ENCODE results near the gene CDX2. TPM values are rescaled to one million over a fixed set of nuclear protein-coding genes. Genes with fewer than 3 reads are reported as not detected.

CDX2 gene
- total and polyA plus RNA-seq, 8 donors, result 2.8 to 6.9 (median 4.8) TPM

DNA sequence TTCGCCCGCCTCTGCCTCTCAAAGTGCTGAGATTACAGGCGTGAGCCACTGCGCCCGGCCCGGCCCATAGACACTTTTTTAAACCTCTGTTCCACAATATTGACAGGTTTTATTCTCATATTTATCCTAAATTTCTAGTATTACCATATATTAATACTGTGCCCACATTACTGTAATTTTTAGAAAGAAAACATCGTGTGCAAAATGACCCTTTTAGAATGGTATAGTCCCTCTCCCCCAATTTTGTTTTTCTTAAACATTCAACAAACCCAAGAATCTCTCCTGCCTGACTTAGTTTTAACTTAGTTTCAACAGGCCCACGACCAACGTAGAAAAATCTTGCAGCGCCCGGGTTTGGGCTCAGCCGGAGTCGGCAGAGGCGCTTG lies 9.1 kb downstream of the CDX2 start:
- peaks cover 14 to 30% (median 27%) of the 10 kb centered on the region in 3 donors for H3K4me1 ChIP-seq
- H3K4me3 ChIP-seq, result peak overlapping the region in 3 of 4 donors; percentile 25 to 62 (median 48)
- no peaks in the 10 kb centered on the region for H3K27me3 ChIP-seq
- intact Hi-C loops (cut with DNase I), result loop anchor here in 1 of 3 donors (10.0 kb wide), 1 partner anchor 125 kb away; no protein-coding TSS in a partner anchor
- no peaks in the 10 kb centered on the region for H3K36me3 ChIP-seq
- H3K27ac ChIP-seq, result peak overlapping the region; percentile 72 to 91 (median 83)
- WGBS, 2 donors, result 20 to 28% methylated on average over 14 of the region's 14 CpGs
- H3K9me3 ChIP-seq, result no peaks in the 10 kb centered on the region
- FAIRE-seq (no peak), DNase-seq (no peak), ATAC-seq (no peak)
- TF ChIP-seq, protein P1, sequence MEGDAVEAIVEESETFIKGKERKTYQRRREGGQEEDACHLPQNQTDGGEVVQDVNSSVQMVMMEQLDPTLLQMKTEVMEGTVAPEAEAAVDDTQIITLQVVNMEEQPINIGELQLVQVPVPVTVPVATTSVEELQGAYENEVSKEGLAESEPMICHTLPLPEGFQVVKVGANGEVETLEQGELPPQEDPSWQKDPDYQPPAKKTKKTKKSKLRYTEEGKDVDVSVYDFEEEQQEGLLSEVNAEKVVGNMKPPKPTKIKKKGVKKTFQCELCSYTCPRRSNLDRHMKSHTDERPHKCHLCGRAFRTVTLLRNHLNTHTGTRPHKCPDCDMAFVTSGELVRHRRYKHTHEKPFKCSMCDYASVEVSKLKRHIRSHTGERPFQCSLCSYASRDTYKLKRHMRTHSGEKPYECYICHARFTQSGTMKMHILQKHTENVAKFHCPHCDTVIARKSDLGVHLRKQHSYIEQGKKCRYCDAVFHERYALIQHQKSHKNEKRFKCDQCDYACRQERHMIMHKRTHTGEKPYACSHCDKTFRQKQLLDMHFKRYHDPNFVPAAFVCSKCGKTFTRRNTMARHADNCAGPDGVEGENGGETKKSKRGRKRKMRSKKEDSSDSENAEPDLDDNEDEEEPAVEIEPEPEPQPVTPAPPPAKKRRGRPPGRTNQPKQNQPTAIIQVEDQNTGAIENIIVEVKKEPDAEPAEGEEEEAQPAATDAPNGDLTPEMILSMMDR (IDR thresholded peaks at IDR 0.05), result no peak

DNA sequence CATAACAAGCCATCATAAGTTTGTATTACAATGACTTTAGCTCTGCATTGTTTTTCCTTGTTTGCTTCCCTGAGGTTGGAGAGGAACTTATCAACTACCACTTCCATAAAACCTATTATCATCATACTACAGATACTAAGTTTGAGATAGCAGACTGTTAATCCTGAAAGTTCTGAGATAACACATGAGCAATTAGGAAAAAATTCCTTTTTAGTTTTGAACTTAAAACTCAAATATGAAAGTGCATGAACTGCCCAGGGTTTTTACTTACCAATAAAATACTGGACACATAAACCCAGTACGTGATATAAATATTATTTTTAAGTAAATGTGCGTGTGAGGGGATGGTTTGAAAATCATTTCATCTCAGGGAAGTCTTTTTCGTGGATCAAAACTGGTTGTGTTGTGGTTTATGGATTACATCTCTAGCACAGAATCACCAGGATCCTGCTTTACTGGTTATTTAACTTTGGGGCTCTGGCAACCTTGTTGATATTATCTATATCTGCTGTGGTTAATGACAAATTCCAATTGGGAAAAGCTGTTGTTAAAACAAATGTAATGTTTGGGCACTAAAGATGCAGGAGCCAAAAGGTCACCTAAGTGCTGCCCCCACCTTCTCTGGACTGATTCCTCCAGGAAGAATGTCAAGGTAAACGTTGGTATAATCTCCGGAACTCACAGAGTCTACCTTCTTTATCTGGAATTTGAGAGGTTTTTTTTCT lies 12.4 kb downstream of the CDX2 start:
- WGBS, 2 donors, result 20 to 24% methylated on average over 5 of the region's 5 CpGs
- Histone ChIP-seq H3K27me3 (no peaks in the 10 kb centered on the region), H3K36me3 (no peaks in the 10 kb centered on the region), H3K4me1 (peaks cover 19 to 34% (median 28%) of the 10 kb centered on the region in 3 donors), H3K9me3 (no peaks in the 10 kb centered on the region), H3K27ac (peak overlapping the region in 3 of 4 donors; percentile 10 to 98 (median 16)), H3K4me3 (no peak overlapping the region)
- TF ChIP-seq, protein P1 (IDR thresholded peaks at IDR 0.05), result no peak
- DNase-seq, result no peak
- no peak for ATAC-seq
- FAIRE-seq, result peak; percentile 34
- intact Hi-C loops (cut with DNase I), result loop anchor here in 1 of 3 donors (10.0 kb wide), 1 partner anchor 122 kb away; no protein-coding TSS in a partner anchor

DNA sequence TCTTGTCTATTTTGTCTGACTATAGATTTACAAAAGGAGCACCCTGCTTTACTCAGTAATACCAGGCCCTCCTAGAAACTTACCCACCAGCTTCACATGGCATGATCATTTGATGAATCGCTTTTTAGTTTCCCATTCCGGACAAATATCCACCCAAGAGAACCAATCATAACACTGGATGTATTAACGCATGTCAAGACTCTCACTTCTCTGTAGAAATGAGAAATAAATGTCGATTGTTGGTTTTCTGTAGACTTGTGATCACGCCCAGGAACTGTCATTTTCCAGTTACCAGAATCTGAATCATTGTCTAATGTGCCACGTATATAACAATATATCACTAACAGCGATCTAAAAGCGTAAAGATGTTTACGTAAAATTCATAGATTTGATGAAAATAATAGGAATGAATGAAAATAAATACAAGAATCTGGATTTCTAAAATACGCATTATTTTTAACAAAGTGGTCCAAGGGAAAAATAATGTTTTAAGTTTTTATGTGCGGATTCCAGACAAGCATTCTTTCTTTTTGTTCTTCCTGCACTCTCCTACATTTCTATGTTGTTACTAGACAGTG lies 14.0 kb downstream of the CDX2 start:
- TF ChIP-seq, protein P1 (IDR thresholded peaks at IDR 0.05), result no peak
- 68 to 72% methylated on average over 11 of the region's 11 CpGs for WGBS, 2 donors
- Histone ChIP-seq H3K27ac (peak overlapping the region; percentile 94 to 100 (median 98)), H3K4me3 (peak overlapping the region in 2 of 4 donors; percentile 54 to 62), H3K4me1 (peaks cover 18 to 31% (median 25%) of the 10 kb centered on the region in 3 donors), H3K9me3 (no peaks in the 10 kb centered on the region), H3K27me3 (no peaks in the 10 kb centered on the region), H3K36me3 (no peaks in the 10 kb centered on the region)
- DNase-seq (no peak), FAIRE-seq (no peak), ATAC-seq (no peak)
- intact Hi-C loops (cut with DNase I), result loop anchor here in 1 of 3 donors (10.0 kb wide), 1 partner anchor 120 kb away; no protein-coding TSS in a partner anchor

DNA sequence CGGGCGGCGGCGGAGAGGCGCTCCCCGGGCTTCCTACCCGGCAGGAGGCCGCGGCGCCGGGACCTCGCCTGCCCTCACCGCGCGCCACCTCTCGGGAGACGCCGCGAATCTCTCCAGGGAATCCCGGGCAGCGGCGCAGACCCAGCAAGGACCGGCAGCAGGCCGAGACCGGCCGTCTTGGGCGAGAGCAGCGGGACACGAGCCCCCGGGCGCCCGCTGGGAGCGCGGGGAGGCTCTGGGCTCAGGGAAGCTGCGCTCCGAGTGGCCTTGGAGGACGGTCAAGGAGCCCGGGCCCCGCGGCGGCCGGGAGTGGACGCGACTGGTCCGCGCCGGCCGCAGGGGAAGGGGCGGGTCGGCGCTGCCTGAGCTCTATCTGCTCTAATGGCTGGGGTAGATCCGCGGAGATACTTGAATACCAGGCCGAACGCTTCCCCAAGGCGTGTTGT lies 14.7 kb downstream of the CDX2 start:
- H3K36me3 ChIP-seq, result no peaks in the 10 kb centered on the region
- H3K27me3 ChIP-seq, result no peaks in the 10 kb centered on the region
- peaks cover 12 to 24% (median 22%) of the 10 kb centered on the region in 3 donors for H3K4me1 ChIP-seq
- DNase-seq (peak in 5 of 6 donors; percentile 47 to 85 (median 66)), ATAC-seq (peak; percentile 27 to 56 (median 41)), FAIRE-seq (no peak)
- 28 to 40% methylated on average over 49 to 56 of the region's 56 CpGs for WGBS, 2 donors
- H3K27ac ChIP-seq, result peak overlapping the region; percentile 94 to 100 (median 98)
- intact Hi-C loops (cut with DNase I), result loop anchor here in 1 of 3 donors (10.0 kb wide), 1 partner anchor 120 kb away; no protein-coding TSS in a partner anchor
- peak overlapping the region; percentile 35 to 62 (median 49) for H3K4me3 ChIP-seq
- TF ChIP-seq, protein P1 (IDR thresholded peaks at IDR 0.05), result no peak
- no peaks in the 10 kb centered on the region for H3K9me3 ChIP-seq

All from pancreas (tissue), 10 donors.